Central memory CD8-positive, alpha-beta T cell (primary cell): Measurements from ENCODE around the gene SOSTDC1.

Experiments
- ATAC-seq: fragments of 150-1000 bp; cut with Tn5 transposase; replicated peaks from 2 replicates; pipeline ENCODE4 v1.10.0; 2022; ENCODE audit warnings: mild to moderate bottlenecking, moderate FRiP score, moderate number of reproducible peaks; ENCODE audit not compliant: poor library complexity, severe bottlenecking; ENCODE audit errors: extremely low read depth
- DNase-seq, 2 donors: peaks; one replicate each; pipeline ENCODE4 v3.0.0; 2021; ENCODE audit warnings: low spot score in 2 of 2
- H3K27ac Mint-ChIP-seq: one replicate; pipeline ENCODE4 v1.8.0; 2022; ENCODE audit warnings: low read depth, mild to moderate bottlenecking, moderate library complexity, mixed read lengths
- H3K27me3 Mint-ChIP-seq: one replicate; pipeline ENCODE4 v1.8.0; 2022; ENCODE audit warnings: mixed read lengths
- H3K36me3 Mint-ChIP-seq: one replicate; pipeline ENCODE4 v1.8.0; 2022; ENCODE audit warnings: mild to moderate bottlenecking, moderate library complexity, mixed read lengths; ENCODE audit not compliant: insufficient read depth
- H3K4me1 Mint-ChIP-seq: one replicate; pipeline ENCODE4 v1.8.0; 2022; ENCODE audit warnings: mixed read lengths
- H3K4me3 Mint-ChIP-seq: one replicate; pipeline ENCODE4 v1.8.0; 2022; ENCODE audit warnings: mild to moderate bottlenecking, moderate library complexity, mixed read lengths
- H3K9me3 Mint-ChIP-seq: one replicate; pipeline ENCODE4 v1.8.0; 2022; ENCODE audit warnings: mixed read lengths

The SOSTDC1 gene

DNA sequence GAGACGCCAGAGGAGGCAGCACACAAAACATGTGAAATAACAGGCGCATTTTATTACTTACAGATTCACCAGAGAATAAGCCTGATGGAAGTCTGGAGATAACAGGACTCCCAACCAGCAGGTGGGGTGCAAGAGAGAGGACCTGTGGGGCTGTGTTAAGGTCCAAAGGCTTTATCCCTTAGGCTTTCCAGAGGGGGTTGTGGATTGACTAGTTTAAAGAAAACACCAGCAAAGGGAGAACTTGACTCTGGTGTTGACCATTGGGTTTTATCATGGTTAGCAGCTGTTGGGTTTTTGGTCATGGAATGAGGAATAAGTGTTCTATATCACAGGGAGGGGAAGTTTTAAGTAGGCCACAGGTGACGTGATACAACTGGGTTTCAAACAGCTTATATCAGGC lies 42.6 kb downstream of the SOSTDC1 start:
- no peak overlapping the region for H3K27ac Mint-ChIP-seq
- H3K36me3 Mint-ChIP-seq = peaks cover 9% of the 10 kb centered on the region
- H3K4me1 Mint-ChIP-seq = peaks cover 21% of the 10 kb centered on the region
- no peak overlapping the region for H3K4me3 Mint-ChIP-seq
- H3K27me3 Mint-ChIP-seq = no peaks in the 10 kb centered on the region
- no peaks in the 10 kb centered on the region for H3K9me3 Mint-ChIP-seq
- DNase-seq = no peak
- no peak for ATAC-seq

DNA sequence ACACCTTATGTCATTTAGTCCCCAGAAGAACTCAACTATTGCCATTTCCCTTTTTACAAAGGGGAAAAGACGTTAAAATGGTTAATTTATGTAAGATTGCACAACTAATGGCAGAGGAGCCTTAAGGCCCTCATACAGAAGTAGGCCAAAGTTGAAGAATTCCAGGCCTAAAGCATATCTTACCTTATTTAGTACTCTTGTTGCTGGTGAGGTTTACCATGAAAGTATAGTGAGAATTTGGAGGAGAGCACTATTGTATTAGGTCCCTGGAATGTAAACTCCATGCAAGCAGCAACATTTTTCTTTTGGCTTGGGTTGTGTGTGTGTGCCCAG lies 43.5 kb downstream of the SOSTDC1 start:
- no peak for DNase-seq

DNA sequence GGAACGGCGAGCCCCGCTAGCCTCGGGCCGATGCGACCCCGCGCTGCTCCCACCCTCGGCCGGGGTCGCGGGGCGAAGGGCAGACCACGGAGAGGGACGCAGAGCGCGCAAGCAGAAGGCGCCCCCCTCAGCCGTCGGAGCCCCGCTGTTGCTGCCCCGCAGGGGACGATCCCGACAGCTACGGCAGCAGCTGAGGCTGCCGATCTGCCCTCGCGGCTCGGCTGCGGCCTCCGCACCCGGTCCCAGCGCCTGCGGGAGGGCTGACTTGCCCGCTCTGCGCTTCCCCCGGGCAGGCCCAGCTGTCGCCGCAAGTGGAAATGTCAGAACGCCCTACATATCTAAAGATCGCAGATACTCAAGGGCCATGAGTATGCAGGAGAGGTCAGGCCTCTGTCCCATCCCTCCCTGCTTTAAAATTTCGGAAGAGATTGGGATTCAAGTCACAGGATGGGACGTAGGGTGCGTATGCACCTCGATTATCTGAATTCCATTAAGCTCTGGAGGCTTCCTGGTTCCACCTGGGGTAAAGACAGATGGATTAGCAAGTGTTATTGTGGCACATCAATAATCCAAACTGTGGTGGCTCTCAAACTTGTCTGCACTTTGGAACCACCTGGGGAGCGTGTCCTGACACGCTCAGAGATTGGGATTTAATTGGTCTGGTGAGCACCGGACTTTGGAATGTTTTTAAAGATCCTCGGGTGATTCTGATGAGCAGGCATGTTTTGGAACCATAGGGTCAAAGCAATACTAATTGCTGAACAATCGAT lies 44.0 kb downstream of the SOSTDC1 start, which contains the start of gene CRPPA:
Gene CRPPA (minus strand): TSS at position 206 of the 770 bp plus-strand sequence. CDS start 216 bp downstream, outside the sequence.
- Mint-ChIP-seq H3K9me3 (no peaks in the 10 kb centered on the region), H3K4me1 (peaks cover 31% of the 10 kb centered on the region), H3K4me3 (peak within 1 kb of the TSS; percentile 85), H3K27ac (peak within 1 kb of the TSS; percentile 94), H3K27me3 (no peaks in the 10 kb centered on the region), H3K36me3 (peaks cover 9% of the 10 kb centered on the region)
- peak; percentile 33 for ATAC-seq
- DNase-seq = no peak

More for the DNA sequence above, 43.5 kb downstream of the SOSTDC1 start:
- Mint-ChIP-seq H3K36me3 (peaks cover 9% of the 10 kb centered on the region), H3K4me3 (peak overlapping the region; percentile 85), H3K4me1 (peaks cover 26% of the 10 kb centered on the region), H3K27ac (no peak overlapping the region), H3K9me3 (no peaks in the 10 kb centered on the region), H3K27me3 (no peaks in the 10 kb centered on the region)
- ATAC-seq = no peak

- no peaks in the 10 kb centered on the region for H3K27me3 Mint-ChIP-seq
- H3K4me1 Mint-ChIP-seq = peaks cover 31% of the 10 kb centered on the region
- peak overlapping the region; percentile 94 for H3K27ac Mint-ChIP-seq
- peaks cover 9% of the 10 kb centered on the region for H3K36me3 Mint-ChIP-seq
- DNase-seq (peak; percentile 69 to 79), ATAC-seq (peak; percentile 91)
- H3K4me3 Mint-ChIP-seq = peak overlapping the region; percentile 85
- no peaks in the 10 kb centered on the region for H3K9me3 Mint-ChIP-seq
Measured at GRCh38 chr7:16420649-16421332, 44.7 kb downstream of the SOSTDC1 start.

GRCh38 chr7:16420329-16420648 lies 45.2 kb downstream of the SOSTDC1 start:
- Mint-ChIP-seq H3K27me3 (no peaks in the 10 kb centered on the region), H3K9me3 (no peaks in the 10 kb centered on the region), H3K4me1 (peaks cover 31% of the 10 kb centered on the region), H3K36me3 (peaks cover 9% of the 10 kb centered on the region), H3K27ac (peak overlapping the region; percentile 94), H3K4me3 (peak overlapping the region; percentile 85)
- no peak for DNase-seq
- ATAC-seq = no peak

- Mint-ChIP-seq H3K27me3 (no peaks in the 10 kb centered on the region), H3K4me3 (peak overlapping the region; percentile 85), H3K27ac (peak overlapping the region; percentile 94), H3K4me1 (peaks cover 31% of the 10 kb centered on the region), H3K9me3 (no peaks in the 10 kb centered on the region), H3K36me3 (peaks cover 9% of the 10 kb centered on the region)
- DNase-seq = no peak
- no peak for ATAC-seq
Measured at GRCh38 chr7:16419859-16420258, 45.7 kb downstream of the SOSTDC1 start.

GRCh38 chr7:16419126-16419525 lies 46.4 kb downstream of the SOSTDC1 start:
- H3K27me3 Mint-ChIP-seq = no peaks in the 10 kb centered on the region
- H3K4me1 Mint-ChIP-seq = peaks cover 31% of the 10 kb centered on the region
- no peak for DNase-seq
- H3K36me3 Mint-ChIP-seq = peaks cover 9% of the 10 kb centered on the region
- no peak for ATAC-seq
- H3K27ac Mint-ChIP-seq = no peak overlapping the region
- H3K4me3 Mint-ChIP-seq = peak overlapping the region; percentile 85
- H3K9me3 Mint-ChIP-seq = no peaks in the 10 kb centered on the region

- no peaks in the 10 kb centered on the region for H3K27me3 Mint-ChIP-seq
- no peak for ATAC-seq
- H3K27ac Mint-ChIP-seq = no peak overlapping the region
Measured at GRCh38 chr7:16417906-16418305, 47.6 kb downstream of the SOSTDC1 start.

DNA sequence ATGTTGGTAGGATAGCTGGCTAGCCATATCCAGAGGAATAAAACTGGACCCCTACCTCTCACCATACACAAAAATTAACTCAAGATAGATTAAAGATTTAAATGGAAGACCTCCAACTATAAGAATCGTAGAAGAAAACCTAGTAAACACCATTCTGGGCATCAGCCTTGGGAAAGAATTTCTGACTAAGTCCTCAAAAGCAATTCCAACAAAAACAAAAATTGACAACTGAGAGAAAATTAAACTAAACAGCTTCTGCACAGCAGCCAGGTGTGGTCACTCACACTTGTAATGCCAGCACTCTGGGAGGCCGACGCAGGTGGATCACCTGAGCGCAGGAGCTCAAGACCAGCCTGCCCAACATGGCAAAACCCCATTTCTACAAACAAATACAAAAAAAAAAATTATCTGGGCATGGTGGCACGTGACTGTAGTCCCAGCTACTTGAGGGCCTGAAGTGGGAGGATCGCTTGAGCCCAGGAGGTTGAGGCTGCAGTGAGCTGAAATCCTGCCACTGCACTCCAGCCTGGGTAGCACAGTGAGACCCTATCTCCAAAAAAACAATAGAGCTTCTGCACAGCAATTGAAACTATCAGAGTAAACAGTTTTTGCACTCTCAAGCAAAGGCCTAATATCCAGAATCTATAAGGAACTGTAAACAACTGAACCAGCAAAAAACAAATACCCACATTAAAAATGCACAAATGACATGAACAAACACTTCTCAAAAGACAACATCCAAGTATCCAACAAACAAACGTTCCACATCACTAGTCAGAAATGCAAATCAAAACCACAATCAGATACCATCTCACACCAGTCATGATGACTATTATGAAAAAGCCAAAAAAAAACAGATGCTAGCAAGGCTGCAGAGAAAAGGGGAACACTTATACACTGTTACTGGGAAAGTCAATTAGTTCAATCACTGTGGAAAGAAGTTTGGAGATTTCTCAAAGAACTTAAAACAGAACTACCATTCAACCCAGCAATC lies 49.0 kb downstream of the SOSTDC1 start:
- Mint-ChIP-seq H3K4me3 (no peak overlapping the region), H3K27me3 (no peaks in the 10 kb centered on the region), H3K36me3 (peaks cover 8% of the 10 kb centered on the region), H3K27ac (no peak overlapping the region), H3K4me1 (peaks cover 26% of the 10 kb centered on the region), H3K9me3 (no peaks in the 10 kb centered on the region)
- ATAC-seq (no peak), DNase-seq (no peak)

More at GRCh38 chr7:16417906-16418305, 47.6 kb downstream of the SOSTDC1 start:
- H3K9me3 Mint-ChIP-seq = no peaks in the 10 kb centered on the region
- H3K4me1 Mint-ChIP-seq = peaks cover 31% of the 10 kb centered on the region
- H3K36me3 Mint-ChIP-seq = peaks cover 9% of the 10 kb centered on the region
- no peak for DNase-seq
- H3K4me3 Mint-ChIP-seq = no peak overlapping the region

- Mint-ChIP-seq H3K36me3 (no peaks in the 10 kb centered on the region), H3K27me3 (no peaks in the 10 kb centered on the region), H3K4me3 (no peak overlapping the region), H3K27ac (no peak overlapping the region), H3K4me1 (peaks cover 10% of the 10 kb centered on the region), H3K9me3 (no peaks in the 10 kb centered on the region)
- no peak for DNase-seq
- no peak for ATAC-seq
Measured at GRCh38 chr7:16412274-16413254, 53.0 kb downstream of the SOSTDC1 start.
